Panc1 (cell line): ENCODE results near the gene TGFBRAP1. TPM values are rescaled to one million over a fixed set of nuclear protein-coding genes. Genes with fewer than 3 reads are reported as not detected.
A peak's percentile ranks its signal among the peaks of the same experiment; 100 is the strongest.

Source experiments
- ATAC-seq: fragments of 200-7000 bp; cut with Tn5 transposase; 2 replicates; pipeline ENCODE4 v1.9.1; 2020; ENCODE audit warnings: mild to moderate bottlenecking, moderate library complexity
- BruUV-seq: library from RNA; stranded (reverse); fragments of 400-500 nt; replicated peaks from 2 replicates; lab custom pipeline; 2021; lab: Mats Ljungman, UMichigan
- CTCF ChIA-PET: fragments of 300-600 bp; sonication (Branson Sonifier 250); formaldehyde crosslinking; loops from one replicate; lab custom pipeline; 2022; ENCODE audit warnings: antibody characterized with exemption; lab: Charles Lee
- POLR2A ChIA-PET: fragments of 300-600 bp; sonication (Branson Sonifier 250); formaldehyde crosslinking; loops from one replicate; lab custom pipeline; 2022; ENCODE audit warnings: antibody characterized with exemption; lab: Charles Lee
- DNase-seq: peaks from one replicate; pipeline ENCODE4 v3.0.0-alpha.2; 2010; ENCODE audit warnings: low read depth, low spot score
- H3K27ac ChIP-seq: 2 replicates; pipeline ENCODE4 v1.5.1; 2011; ENCODE audit warnings: mild to moderate bottlenecking, low read length, inconsistent platforms
- H3K27me3 ChIP-seq: fragments of 200-500 bp; sonication (Bioruptor generic); 2 replicates; pipeline ENCODE4 v1.6.0; 2014; ENCODE audit warnings: low read length, inconsistent platforms; ENCODE audit not compliant: control insufficient read depth, insufficient read depth
- H3K36me3 ChIP-seq: fragments of 200-500 bp; sonication (Bioruptor generic); 2 replicates; pipeline ENCODE4 v1.5.1; 2014; ENCODE audit warnings: inconsistent platforms, mild to moderate bottlenecking, low read length, moderate library complexity; ENCODE audit not compliant: control insufficient read depth, insufficient read depth
- H3K4me1 ChIP-seq: 2 replicates; pipeline ENCODE4 v1.5.1; 2011; ENCODE audit warnings: inconsistent platforms, mild to moderate bottlenecking, low read length, moderate library complexity; ENCODE audit not compliant: control insufficient read depth, insufficient read depth
- H3K4me3 ChIP-seq, 2 experiments: 2 replicates each; pipeline ENCODE4 v1.5.1; 2011 to 2012; ENCODE audit warnings: low read depth in 2 of 2, low read length in 2 of 2, mild to moderate bottlenecking in 2 of 2, inconsistent platforms in 1 of 2, moderate library complexity in 1 of 2
- H3K9me3 ChIP-seq: fragments of 200-500 bp; sonication (Bioruptor generic); 2 replicates; pipeline ENCODE4 v1.5.1; 2014; ENCODE audit warnings: low read depth, mild to moderate bottlenecking, inconsistent platforms, low read length, moderate library complexity; ENCODE audit not compliant: control insufficient read depth, insufficient read depth
- CTCF ChIP-seq: fragments of 450-650 bp; IDR thresholded peaks from 2 replicates; pipeline ENCODE4 v1.5.1; 2017; ENCODE audit warnings: mild to moderate bottlenecking
- POLR2AphosphoS5 ChIP-seq: IDR thresholded peaks from 2 replicates; pipeline ENCODE4 v1.6.1; 2012; ENCODE audit warnings: mild to moderate bottlenecking, low read depth, low read length, moderate library complexity
- SIN3A ChIP-seq: IDR thresholded peaks from 2 replicates; pipeline ENCODE4 v1.6.1; 2012; ENCODE audit warnings: low read depth, mild to moderate bottlenecking, low read length, moderate library complexity, borderline replicate concordance; ENCODE audit not compliant: insufficient read depth
- TCF7L2 ChIP-seq: IDR thresholded peaks from 2 replicates; pipeline ENCODE4 v1.6.1; 2011; ENCODE audit warnings: mild to moderate bottlenecking, low read depth, low read length, inconsistent platforms
- in situ Hi-C: cut with HindIII; loops from 2 replicates; pipeline ENCODE4 v1.10.0; 2016; ENCODE audit warnings: low sequenced_read_pairs, low pct_unique_long_range_greater_than_20kb
- intact Hi-C: fragments of 100-400 bp; cut with micrococcal nuclease; formaldehyde crosslinking; loops from one replicate; pipeline ENCODE4 v1.10.0; 2022; ENCODE audit not compliant: unreplicated experiment
- total RNA-seq: library from RNA; stranded (reverse); gene quantifications from one replicate; pipeline ENCODE4 v1.2.1, GENCODE V29; 2021; ENCODE audit not compliant: unreplicated experiment
- TF ChIP-seq, protein P1 (sequence below), 2 experiments: IDR thresholded peaks; 2 replicates each; pipeline ENCODE4 v1.6.1; 2011 to 2012; ENCODE audit warnings: low read depth in 2 of 2, control low read depth in 1 of 2, low read length in 1 of 2, mild to moderate bottlenecking in 1 of 2, moderate library complexity in 1 of 2; ENCODE audit not compliant: insufficient read depth in 1 of 2

TGFBRAP1 gene
- total RNA-seq, 1 experiment from 2014 or later = 32.7 TPM

DNA sequence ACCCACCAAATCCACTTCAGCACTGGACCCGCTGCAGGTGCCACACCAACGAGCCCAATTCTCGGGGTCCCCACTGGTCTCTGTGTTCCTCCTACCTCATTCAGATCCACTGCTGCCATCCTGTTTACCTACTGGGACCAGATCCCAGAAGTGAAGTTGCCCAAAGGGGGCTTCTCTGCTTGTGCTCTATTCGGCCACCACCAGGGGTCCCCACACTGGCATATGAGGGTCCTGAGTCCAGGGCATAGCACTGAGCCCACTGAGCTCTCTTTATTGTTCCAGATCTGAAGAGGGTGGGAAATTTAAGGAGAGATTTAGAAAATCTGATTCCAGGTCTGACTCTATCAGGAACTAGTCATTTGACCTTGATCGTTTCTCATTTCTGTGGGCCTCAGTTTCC lies 85.6 kb downstream of the TGFBRAP1 start:
- no peaks in the 10 kb centered on the region for H3K9me3 ChIP-seq
- intact Hi-C loops (no loop called here), in situ Hi-C loops (no loop called here)
- POLR2A ChIA-PET = interaction anchor here (0.6 kb wide), 1 partner anchor 8 kb away, joined by 3 read pairs; no protein-coding TSS in a partner anchor
- H3K4me1 ChIP-seq = peaks cover 4% of the 10 kb centered on the region
- CTCF ChIA-PET = interaction anchor here (0.6 kb wide), 1 partner anchor 516 kb away, joined by 3 read pairs; no protein-coding TSS in a partner anchor
- TF ChIP-seq TCF7L2 = no peak
- TF ChIP-seq CTCF = peak; percentile 44
- BruUV-seq = no TSS peak
- no peak overlapping the region for H3K4me3 ChIP-seq
- no peaks in the 10 kb centered on the region for H3K27me3 ChIP-seq
- DNase-seq = no peak
- H3K36me3 ChIP-seq = no peaks in the 10 kb centered on the region
- ATAC-seq = no peak
- H3K27ac ChIP-seq = no peak overlapping the region

DNA sequence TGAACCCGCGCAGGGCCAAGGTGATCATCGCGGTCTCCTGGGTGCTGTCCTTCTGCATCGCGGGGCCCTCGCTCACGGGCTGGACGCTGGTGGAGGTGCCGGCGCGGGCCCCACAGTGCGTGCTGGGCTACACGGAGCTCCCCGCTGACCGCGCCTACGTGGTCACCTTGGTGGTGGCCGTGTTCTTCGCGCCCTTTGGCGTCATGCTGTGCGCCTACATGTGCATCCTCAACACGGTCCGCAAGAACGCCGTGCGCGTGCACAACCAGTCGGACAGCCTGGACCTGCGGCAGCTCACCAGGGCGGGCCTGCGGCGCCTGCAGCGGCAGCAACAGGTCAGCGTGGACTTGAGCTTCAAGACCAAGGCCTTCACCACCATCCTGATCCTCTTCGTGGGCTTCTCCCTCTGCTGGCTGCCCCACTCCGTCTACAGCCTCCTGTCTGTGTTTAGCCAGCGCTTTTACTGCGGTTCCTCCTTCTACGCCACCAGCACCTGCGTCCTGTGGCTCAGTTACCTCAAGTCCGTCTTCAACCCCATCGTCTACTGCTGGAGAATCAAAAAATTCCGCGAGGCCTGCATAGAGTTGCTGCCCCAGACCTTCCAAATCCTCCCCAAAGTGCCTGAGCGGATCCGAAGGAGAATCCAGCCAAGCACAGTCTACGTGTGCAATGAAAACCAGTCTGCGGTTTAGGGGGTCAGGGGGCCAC lies 87.1 kb downstream of the TGFBRAP1 start:
- no peak overlapping the region for H3K27ac ChIP-seq
- no TSS peak for BruUV-seq
- H3K9me3 ChIP-seq = no peaks in the 10 kb centered on the region
- intact Hi-C loops = no loop called here
- in situ Hi-C loops = no loop called here
- TF ChIP-seq CTCF (no peak), TCF7L2 (no peak), POLR2AphosphoS5 (no peak), SIN3A (no peak)
- ATAC-seq = no peak
- H3K4me1 ChIP-seq = peaks cover 4% of the 10 kb centered on the region
- no peak overlapping the region for H3K4me3 ChIP-seq
- no peak for DNase-seq
- H3K36me3 ChIP-seq = no peaks in the 10 kb centered on the region
- H3K27me3 ChIP-seq = no peaks in the 10 kb centered on the region
- POLR2A ChIA-PET = no interaction called here
- CTCF ChIA-PET = interaction anchor here (0.6 kb wide), 2 partner anchors 805 to 973 kb away, joined by 5 to 9 read pairs; no protein-coding TSS in a partner anchor

GRCh38 chr2:105241443-105241842 lies 88.1 kb downstream of the TGFBRAP1 start, which contains the start of gene GPR45:
Gene GPR45, plus strand, starts transcription at chr2:105241743. Its CDS starts 116 bp downstream, at chr2:105241859.
- CTCF ChIA-PET = interaction anchor here (1.3 kb wide), 1 partner anchor 125 kb away, joined by 5 read pairs; no protein-coding TSS in a partner anchor
- POLR2A ChIA-PET = no interaction called here
- Histone ChIP-seq H3K4me1 (peaks cover 4% of the 10 kb centered on the region), H3K36me3 (no peaks in the 10 kb centered on the region), H3K4me3 (no peak within 1 kb of the TSS), H3K27me3 (no peaks in the 10 kb centered on the region), H3K27ac (no peak within 1 kb of the TSS), H3K9me3 (no peaks in the 10 kb centered on the region)
- ATAC-seq (no peak), DNase-seq (no peak)
- intact Hi-C loops = no loop called here
- no TSS peak for BruUV-seq
- in situ Hi-C loops = no loop called here
- no peak for TF ChIP-seq POLR2AphosphoS5
- no peak for TF ChIP-seq SIN3A
- TF ChIP-seq CTCF = no peak
- no peak for TF ChIP-seq TCF7L2
- TF ChIP-seq, protein P1, sequence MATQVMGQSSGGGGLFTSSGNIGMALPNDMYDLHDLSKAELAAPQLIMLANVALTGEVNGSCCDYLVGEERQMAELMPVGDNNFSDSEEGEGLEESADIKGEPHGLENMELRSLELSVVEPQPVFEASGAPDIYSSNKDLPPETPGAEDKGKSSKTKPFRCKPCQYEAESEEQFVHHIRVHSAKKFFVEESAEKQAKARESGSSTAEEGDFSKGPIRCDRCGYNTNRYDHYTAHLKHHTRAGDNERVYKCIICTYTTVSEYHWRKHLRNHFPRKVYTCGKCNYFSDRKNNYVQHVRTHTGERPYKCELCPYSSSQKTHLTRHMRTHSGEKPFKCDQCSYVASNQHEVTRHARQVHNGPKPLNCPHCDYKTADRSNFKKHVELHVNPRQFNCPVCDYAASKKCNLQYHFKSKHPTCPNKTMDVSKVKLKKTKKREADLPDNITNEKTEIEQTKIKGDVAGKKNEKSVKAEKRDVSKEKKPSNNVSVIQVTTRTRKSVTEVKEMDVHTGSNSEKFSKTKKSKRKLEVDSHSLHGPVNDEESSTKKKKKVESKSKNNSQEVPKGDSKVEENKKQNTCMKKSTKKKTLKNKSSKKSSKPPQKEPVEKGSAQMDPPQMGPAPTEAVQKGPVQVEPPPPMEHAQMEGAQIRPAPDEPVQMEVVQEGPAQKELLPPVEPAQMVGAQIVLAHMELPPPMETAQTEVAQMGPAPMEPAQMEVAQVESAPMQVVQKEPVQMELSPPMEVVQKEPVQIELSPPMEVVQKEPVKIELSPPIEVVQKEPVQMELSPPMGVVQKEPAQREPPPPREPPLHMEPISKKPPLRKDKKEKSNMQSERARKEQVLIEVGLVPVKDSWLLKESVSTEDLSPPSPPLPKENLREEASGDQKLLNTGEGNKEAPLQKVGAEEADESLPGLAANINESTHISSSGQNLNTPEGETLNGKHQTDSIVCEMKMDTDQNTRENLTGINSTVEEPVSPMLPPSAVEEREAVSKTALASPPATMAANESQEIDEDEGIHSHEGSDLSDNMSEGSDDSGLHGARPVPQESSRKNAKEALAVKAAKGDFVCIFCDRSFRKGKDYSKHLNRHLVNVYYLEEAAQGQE (IDR thresholded peaks at IDR 0.05; ENCODE audit: insufficient read depth in 1 of 2, low read depth in 2 of 2, low read length in 1 of 2) = no peak
